Stimulated activated naive CD4-positive, alpha-beta T cell (primary cell): ENCODE measurements around the gene QRICH2.
A peak's percentile ranks its signal among the peaks of the same experiment; 100 is the strongest.
"Not testable (repeated sequence)": the region's sequence is repeated elsewhere in the genome, so short reads cannot be mapped to it uniquely, and the experiment has no call there.

Experiments
- DNase-seq, 6 experiments: peaks; one replicate each; lab custom pipeline; 2025; lab: John Stamatoyannopoulos, UW

Gene QRICH2

DNA sequence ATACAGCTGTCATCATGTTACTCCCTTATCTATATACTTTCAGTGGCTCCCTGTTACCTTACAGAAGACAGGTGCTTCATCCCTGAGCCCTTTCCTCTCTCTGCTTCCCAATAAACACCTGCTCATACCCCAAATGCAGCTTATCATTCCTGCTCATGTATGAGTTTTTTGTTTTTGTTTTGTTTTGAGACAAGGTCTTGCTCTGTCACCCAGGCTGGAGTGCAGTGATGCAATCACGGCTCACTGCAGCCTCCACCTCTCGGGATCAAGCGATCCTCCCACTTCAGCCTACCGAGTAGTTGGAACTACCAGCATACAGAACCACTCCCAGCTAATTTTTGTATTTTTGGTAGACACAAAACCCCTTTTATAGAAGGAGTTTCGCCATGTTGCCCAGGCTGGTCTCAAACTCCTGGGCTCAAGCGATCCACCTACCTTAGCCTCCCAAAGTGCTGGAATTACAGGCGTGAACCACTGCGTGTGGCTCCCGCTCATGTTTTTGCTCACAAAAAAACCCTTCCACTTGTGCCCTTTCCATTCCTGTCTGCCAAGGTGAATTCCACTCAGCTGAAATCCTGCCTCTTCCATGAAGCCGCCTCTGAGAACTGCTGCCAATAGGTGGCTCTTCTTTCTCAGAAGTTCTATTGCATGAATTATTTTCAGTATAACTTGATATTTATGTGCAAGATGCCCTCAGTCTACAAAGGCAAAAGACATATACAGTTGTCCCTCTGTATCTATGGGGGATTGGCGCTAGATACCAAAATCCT lies 59.9 kb downstream of the QRICH2 start:
- no peak for DNase-seq

- DNase-seq = no peak
These were observed 60.8 kb downstream of the QRICH2 start for GRCh38 chr17:76247304-76247703.

DNA sequence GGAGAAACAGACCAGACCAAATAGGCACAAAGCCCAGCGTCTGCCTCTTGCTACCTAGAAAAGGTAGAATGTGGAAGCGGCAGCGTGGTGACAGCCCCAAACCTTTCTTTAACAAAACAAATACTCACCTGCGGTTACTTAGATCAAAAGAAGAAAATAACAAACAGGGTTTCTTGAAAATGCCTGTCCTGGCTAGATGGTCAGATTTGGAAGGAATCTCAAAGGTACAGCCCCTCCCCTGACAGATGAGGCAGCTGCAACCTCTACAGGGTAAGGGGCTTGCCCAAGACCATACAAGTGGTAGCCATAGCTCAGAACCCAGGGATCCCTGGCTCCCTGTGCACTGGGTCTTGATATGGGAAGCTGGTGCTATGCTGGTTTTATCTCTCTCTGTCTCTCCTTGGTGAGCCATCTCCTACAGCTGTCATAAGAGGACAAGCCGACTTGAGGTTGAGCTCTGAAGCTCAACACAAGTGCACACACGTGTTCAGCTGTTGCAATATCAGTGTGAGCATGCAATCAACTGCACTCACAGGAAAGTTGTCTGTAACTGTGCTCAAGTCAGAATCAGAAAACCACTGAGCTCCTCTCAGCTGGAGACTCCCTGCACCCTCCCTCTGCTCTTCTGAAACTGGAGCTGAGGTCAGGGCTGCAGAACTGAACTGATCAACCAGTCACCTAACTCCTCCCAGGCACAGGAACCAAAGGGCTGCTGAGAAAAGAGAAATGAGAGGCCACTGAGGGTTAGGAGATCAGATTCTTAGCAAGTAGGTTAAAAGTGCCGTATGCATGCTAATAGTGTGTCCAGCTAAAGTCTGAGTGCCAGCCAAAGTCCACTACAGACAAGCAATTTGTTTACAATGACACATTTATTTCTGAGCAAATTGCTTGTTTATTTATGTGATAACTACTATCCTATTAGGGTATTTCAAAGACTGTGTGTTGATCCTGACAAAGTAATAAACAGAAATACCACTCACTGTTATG lies 61.7 kb downstream of the QRICH2 start:
- DNase-seq = peak in 3 of 6 experiments; percentile 42 to 68 (median 56)

DNA sequence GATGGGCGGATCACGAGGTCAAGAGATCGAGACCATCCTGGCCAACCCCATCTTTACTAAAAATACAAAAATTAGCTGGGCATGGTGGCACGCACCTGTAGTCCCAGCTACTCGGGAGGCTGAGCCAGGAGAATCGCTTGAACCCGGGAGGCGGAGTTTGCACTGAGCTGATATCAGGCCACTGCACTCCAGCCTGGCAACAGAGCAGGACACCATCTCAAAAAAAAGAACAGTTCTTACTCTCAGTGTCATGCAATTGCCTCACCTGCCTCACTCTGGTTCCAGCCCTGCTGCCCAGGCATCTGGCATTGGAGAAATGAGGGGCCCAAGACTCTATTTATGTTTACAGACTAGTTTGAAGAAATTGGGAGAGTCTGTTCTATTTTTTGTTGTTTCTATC lies 63.4 kb downstream of the QRICH2 start:
- DNase-seq = not testable (repeated sequence)

DNA sequence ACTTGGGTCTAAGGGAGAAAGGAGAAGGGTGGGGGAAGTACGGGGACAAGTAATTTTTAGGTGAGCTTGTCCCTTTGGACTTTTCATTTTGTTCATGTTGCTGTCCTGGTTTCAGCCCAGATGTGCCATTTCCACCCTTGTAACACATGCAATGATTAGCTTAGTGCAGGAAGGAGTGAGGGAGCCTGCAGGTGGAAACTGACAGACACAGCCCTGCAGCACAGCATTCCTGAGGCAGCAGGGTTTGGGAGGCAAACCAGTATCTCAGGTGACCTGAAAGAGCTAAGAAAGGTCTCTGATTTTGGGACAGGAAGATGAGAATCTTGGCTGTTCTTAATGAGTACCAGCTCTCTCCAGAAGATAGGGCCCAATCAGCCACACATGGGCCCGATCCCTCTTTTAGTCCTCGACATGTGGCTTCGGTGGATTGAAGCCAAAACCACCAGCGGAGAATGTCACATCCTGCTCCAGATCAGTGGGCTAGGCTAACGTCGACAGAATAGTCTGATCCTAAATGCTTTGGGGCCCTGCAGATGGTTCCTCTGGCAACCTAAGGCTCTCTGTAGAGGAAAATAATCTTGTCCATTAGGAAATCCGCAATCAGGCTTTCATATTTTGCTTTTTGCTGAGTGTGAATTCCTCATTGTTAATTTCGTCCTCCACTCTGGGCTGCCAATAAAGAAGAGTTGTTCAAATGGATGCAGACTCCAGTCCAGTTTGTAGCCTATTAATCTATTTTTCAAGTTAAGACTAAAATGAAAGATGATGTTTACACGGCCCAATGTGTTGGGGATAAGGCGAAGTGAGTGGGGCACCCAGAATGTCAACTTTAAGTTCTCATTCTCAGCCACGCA lies 64.0 kb downstream of the QRICH2 start:
- DNase-seq = peak in 2 of 6 experiments; percentile 8 to 14

DNA sequence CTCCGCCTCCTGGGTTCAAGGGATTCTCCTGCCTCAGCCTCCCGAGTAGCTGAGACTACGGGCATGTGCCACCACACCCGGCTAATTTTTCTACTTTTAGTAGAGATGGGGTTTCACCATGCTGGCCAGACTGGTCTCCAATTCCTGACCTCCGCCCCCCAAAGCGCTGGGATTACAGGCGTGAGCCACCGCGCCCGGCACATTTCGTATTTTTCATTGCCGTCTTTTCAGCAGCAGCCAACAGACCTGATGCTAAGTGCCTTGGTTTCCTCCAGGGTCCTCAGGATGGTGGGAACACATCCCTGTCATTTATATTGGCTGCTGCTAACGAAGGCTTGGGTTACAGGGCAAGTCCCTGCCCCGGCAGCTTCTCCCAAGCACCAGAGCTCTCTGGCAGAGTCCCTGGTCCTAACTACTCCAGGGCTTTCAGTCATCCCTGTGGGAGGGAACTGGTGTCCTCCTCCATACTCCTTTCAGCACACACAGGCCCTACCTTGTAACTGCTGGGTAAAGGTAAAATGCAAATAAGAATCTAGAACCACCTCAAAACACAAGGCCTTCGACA lies 66.3 kb downstream of the QRICH2 start:
- DNase-seq = no peak

GRCh38 chr17:76241204-76241538 lies 66.9 kb downstream of the QRICH2 start:
- peak in 1 of 6 experiments; percentile 32 for DNase-seq

GRCh38 chr17:76240461-76241203 lies 67.4 kb downstream of the QRICH2 start, which contains the start of gene RNF157:
Gene RNF157, minus strand, starts transcription at chr17:76240493. Its CDS starts 253 bp downstream, at chr17:76240240.
- peak; percentile 51 to 73 (median 60) for DNase-seq

DNA sequence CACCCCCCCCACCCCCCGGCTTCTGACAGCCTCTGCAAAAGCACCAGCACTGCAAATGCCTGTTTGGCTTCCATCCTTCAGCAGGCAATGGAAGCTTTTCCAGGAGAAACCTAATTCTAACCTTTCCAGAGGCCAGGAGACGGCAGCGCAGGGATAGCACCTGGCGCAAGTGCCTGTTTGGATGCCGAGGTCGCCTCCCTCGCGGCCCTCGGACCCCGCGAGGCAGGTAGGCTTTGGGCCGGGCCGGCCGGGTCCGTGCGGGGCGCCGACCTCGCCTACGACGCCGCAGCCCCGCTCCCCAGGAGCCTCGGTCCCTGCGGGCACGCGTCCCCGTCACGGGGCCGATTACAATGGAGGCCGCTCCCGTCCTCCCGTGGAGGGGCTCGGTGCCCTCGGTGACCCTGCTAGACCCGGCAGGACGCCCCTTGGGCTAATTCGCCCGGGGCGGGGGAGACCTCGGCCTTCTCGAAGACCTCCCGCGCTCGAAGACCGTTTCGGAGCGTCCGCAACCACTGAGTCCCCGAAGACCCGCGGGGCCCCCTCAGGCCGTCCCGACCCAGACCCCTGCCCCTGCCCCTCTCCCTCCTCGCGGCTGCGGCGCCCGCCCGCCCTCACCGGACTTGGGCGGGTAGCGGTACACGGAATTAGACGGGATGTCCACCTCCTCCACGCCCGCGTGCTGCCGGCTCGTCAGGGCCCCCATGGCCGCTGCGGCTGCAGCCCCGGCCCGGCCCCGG lies 68.4 kb downstream of the QRICH2 start:
- DNase-seq = peak in 2 of 6 experiments; percentile 27 to 39

DNA sequence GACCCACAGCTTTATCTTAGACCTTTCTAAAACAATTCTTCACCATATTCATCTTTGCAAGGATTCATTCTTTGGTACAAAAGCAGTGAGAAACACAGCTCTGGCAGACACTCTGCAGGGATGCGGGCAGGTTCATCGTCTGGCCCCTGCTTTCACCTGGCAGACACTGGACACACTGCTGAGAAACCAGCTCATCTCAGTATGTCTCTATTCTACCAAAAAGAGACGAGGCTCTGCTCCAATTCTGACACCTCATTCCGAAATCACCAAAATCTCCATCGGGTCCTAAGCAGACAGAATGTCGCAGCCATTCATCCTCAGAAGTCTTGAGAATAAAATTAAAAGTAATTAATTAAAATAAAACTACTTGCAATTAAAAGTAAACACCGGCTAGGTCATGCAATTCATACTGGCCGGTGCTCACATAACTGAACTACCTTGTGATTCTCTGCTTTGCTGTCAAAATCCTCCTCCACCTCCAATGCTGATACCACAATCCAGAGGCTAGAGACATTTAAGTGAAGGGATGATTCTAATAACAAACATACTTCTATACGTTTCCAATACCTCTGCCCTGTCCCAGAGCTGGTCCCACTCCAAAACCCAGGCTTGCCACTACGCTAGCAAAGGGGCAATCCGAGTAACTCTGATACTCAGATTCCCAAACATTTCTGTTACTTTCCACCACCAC lies 69.1 kb downstream of the QRICH2 start:
- DNase-seq = peak in 1 of 6 experiments; percentile 33

GRCh38 chr17:76237859-76238313 lies 70.2 kb downstream of the QRICH2 start:
- DNase-seq = peak in 1 of 6 experiments; percentile 23

GRCh38 chr17:76236603-76237002 lies 71.5 kb downstream of the QRICH2 start:
- DNase-seq = no peak

DNA sequence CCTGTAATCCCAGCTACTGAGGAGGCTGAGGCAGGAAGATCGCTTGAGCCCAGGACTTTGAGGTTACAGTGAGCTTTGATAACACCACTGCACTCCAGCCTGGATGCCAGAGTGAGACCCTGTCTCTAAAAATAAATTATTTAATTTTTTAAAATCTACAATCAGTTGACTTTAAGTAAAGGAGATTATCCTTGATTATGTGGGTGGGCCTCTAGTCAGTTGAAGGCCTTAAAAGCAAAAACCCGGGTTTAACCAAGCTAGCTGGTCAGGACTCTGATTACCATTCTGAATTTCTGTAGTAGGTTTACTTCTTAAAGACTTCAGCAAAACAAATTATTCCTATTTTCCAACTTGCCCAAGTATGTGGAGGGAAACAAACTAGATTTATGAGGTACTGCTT lies 72.2 kb downstream of the QRICH2 start:
- DNase-seq = no peak

DNA sequence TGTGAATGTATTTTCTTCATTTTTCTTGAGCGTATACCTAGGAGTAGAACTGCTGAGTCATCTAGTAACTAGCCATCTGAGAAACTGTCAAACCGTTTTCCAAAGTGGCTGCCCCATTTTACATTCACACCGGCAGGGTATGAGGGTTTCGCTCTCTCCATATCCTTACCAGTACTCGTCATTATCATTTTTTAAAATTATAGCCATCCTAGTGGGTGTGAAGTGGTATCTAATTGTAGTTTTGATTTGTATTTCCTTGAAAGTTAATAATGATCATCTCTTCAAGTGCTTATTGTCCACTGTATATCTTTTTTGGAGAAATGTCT lies 73.8 kb downstream of the QRICH2 start:
- DNase-seq = no peak

DNA sequence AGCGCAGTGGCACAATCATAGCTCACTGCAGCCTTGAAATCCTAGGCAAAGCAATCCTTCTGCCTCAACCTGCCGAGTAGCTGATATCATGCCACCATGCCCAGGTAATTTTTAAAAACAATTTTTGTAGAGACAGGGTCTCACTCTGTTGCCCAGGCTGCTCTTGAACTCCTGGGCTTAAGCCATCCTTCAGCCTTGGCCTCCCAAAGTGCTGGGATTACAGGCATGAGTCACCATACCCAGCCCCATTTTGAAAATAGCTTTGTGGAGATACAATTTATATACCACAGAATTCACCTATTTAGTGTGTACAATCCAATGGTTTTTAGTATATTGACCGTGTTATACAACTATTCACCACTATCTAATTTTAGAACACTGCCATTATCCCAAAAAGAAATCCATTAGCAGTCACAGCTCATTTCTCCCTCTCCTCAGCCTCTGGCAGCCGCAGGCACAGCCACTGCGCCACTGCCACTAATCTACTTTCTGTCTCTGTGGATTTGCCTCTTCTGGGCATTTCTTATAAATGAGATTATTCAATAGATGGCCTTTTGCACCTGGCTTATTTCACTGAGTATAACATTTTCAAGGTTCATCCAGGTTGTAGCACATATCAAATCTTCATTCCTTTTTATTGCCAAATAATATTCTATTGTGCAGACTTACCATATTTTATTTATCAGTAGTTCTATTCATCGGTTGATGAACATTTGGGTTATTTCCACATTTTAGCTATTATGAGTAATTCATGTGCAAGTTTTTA lies 74.3 kb downstream of the QRICH2 start:
- no peak for DNase-seq

DNA sequence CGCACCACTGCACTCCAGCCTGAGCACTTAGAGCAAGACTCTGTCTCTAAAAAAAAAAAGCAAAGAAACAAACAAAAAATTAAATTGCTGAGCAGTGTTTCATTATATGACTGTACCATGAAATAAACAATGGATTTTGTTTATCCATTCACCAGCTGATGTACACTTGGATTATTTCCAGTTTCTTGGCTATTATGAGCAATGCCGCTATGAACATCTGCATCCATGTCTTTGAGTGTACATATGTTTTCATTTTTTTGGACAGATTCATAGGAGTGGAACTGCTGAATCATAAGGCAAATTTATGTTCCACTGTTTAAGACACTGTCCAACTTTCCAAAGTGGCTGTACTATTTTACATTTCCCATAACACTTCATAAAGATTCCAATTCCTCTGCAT lies 75.7 kb downstream of the QRICH2 start:
- no peak for DNase-seq

DNA sequence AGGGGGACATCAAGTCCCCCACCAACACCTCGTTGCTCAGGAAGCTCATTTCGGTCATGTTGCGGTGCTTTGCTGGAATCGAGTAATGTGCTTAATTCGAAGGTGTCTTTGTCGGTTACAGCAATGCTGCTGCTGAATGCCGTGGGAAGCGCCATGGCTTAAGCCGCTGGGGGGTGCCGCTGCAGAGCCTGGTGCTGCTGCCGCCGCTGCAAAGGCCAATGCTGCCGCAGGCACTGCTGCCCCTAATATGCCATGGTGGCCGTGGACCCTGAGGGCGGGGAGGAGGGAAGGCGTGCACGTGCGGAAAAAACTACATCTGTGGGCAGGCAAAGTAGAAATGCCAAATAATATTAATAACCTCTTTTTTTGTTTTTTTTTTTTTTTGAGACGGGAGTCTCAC lies 81.3 kb downstream of the QRICH2 start:
- DNase-seq = not testable (repeated sequence)

DNA sequence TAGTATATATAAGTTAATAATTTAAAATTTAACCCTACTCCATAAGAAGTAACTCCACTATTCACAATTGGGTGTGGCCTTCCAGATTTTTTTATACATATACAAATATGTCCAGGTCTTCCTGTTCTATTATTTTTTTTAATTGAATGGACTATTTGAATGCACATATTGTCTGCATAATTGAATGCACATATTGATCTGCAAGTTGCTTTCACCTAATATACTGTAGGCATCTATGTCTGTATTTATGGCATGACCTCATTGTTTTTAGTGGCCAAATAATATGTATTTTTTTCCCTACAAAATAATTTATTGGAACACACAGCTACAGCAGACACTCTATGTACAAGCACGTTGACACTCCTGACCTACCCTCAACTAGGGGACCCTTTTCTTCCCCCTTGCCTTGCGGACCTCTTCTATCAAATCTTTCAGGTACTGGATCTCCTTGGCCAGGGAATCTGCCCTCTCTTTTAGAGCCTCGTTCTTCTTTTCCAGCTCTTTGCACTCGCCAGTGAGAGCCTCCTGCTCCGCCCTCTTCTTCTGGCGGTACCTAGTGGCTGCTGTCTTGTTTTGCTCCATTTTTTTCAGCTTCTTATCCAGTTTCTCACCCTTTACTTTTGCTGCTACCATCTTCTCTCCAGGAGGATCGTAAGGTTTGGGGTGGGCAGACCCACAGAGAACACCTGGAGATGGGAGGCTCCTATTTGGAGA lies 82.5 kb downstream of the QRICH2 start:
- not testable (repeated sequence) for DNase-seq
